Measurements from ENCODE around the gene MGMT.
A peak's percentile ranks its signal among the peaks of the same experiment; 100 is the strongest.

MGMT gene

DNA sequence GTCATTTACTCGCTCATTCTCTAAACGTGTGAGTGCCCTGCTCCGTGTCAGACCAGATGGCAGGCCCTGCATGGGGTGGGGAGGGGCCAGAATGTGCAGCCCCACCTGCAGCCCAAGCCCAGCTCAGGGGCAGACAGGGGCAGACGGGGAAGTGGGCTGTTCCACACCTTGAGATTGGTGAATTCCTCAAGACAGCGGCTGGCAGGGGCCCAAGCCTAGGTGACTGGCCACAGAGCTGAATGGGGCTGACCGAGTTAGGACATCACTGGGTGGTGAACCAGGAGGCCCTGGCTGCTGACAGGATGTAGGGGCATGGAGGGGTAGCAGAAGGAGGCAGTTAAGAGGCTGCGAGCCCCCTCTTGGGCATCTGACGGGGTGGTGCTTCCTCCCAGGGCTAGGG, 79.1 kb downstream of the MGMT start:
- DNase-seq = no peak

DNA sequence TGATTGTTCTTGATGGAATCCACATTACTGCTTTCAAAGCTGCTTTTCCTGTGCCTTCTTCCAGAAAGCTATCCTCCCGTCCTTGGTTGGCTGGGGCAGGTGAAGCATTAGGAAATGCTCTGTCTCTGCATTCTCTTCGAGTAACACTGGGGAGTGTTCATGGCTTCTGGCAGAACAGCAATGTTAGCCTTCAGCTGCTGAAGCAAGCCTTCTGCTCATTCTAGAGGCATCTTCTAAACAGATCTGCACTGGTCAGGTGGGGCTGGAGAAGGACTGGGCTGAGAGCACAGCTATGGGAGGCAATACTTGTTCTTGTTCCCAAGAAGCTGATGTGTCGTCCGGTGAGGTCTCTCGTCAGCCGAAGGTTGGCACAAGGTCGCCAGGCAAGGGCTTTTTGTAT, 80.6 kb downstream of the MGMT start:
- no peak for DNase-seq

DNA sequence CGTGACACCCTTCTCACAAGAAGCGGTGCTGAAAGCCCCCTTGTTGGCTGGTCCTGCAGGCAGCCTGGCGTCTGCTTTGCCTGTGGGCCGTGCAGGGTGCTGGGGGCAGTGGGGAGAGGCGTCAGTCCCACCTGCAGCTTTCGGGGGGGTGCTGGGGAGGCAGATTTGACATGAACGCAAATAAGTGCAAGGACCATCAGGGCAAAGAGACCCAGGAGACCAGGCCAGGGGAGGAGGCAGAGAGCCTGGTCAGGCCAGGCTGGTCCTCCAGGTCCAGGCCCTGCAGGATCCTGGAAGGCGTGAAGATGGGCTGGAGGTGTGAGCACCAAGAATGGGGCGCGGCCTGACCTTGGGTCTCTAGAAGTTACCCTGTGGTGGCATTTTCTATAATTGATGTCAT, 81.6 kb downstream of the MGMT start:
- no peak for DNase-seq

DNA sequence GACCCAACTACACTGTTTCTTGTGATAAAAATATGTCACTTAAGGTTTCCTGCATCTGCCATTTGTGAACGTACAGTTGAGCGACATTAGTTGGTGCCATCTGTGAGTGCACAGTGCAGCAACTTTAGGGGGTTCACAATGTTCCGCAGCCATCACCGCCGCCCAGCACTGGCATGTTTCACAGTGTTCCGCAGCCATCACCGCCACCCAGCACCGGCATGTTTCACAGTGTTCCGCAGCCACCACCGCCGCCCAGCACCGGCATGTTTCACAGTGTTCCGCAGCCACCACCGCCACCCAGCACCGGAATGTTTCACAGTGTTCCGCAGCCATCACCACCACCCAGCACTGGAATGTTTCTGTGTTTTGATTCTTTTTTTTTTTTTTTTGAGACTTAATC, 83.0 kb downstream of the MGMT start:
- no peak for DNase-seq

DNA sequence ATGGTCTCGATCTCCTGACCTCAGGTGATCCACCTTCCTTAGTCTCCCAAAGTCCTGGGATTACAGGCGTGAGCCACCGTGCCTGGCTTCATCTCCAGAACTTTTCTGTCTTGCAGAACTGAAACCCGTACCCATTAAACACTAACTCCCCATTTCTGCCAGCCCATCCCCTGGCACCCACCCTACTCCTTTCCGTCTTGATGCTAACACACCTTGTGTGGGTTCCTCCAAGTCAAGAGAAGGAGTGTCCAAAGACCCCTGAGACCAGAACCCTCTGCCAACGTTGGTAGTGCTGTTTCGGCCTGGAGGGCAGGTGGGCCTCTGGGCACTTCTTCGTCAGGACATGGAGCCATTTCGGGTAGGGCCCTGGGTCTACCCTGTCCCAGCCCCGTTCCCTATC, 83.6 kb downstream of the MGMT start:
- no peak for DNase-seq

DNA sequence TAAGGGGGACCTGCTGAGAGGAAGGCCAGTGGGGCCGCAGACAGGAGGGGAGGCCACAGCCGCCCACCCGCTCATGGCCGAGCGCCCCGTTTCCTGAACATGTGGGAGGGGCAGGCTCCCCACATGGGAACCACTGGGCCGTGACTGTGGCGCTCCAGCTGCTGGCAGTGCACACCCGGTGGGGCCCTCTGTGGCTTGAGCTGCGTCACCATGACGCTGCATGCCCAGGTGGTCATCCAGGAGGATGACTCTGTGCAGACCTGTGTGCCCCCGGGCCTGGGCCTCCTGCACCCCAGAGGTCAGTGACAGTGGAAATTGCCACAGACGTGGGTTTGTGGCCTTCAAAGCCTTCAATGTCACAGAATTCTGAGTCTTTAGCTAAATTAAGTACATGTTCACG, 85.1 kb downstream of the MGMT start:
- no peak for DNase-seq

DNA sequence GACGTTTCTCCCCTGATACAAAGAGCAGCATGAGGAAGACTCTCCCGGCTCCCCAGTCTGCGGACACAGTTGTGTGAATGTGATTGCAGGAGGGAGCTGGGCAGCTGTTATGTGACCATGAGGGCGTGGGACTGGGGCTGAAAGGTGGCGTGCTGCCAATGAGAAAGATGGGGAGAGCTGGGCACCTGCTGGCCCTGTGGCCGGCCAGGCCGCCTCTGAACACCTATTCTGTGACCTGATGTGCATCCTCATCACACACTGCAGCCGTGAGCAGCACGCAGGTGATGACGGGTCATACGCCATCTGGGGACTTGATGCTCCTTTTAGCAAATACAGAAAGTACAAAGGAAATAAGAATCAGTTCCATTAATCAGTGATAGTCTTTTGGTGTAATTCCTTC, 86.9 kb downstream of the MGMT start:
- DNase-seq = no peak

DNA sequence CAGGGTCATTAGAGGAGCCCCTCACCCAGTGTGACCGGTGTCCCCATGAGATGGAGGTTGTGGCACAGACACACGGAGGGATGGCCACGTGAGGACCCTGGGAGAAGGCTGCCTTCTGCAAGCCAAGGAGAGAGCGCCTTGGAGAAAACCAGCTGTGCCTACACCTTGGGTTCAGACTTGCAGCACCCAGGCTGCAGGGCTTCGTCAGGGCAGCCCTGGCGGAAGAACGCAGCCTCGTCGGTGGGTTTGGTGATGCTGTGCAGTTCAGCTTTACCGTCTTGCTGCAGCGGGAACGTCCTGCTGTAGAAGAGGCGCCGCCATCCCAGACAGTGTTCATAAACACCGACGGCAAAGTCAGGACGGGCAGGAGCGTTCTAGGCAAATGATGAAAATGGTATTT, 89.3 kb downstream of the MGMT start:
- DNase-seq = no peak

DNA sequence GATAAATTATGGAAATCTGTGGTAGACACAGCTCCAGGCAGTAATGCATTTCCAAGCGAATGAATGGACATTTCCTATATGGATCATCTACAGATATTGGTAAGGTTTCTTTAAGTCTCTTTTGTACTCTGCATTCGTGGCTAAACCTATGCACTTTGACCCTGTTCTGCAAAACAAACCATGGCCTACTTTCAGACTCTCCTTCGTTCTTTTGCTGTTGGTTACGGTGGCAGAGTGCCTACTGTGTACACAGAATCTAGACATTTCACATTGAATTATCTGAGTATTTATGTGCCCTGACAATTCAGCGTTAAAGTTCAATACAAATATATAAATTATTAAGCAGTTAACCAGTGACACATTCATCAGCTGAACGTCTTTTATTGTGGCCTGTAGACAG, 93.3 kb downstream of the MGMT start:
- DNase-seq = no peak

DNA sequence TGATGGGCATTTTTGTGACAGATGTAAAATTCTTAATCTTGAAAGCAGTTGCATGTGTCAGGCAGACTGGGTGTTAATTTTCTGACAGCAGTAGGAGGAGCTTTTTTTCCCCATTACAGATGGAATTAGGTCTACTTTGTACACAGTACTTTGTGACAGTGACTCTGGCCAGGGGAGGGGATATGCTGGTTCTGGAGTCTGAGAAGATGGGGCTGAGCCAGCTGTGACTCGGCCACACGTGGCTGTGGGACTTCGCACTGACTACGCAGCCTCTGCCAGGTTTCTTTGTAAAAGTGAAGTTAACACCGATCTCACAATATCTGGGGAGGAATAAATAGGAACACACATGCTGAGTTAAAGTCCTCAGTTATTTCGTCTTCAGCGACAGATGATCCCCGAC, 95.4 kb downstream of the MGMT start:
- no peak for DNase-seq

DNA sequence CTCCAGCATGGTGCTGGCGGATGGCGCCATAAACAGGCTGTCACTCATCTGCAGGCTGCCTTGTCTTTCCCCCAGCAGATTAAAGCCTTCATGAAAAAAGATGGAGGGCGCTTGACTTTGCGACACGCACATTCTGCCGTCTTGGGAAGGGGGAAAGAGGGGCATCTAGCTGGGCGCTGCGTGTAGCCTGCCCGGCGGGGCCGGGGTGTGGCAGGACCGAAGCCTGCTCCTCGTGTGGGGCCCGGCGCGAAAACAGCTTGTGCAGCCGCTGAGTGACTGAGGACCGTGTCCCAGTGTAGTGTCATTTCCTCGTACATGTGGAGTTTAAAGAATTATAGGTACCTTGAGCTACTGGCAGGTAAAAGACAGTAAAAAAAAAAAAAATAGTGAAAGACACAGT, 97.9 kb downstream of the MGMT start:
- DNase-seq = no peak

DNA sequence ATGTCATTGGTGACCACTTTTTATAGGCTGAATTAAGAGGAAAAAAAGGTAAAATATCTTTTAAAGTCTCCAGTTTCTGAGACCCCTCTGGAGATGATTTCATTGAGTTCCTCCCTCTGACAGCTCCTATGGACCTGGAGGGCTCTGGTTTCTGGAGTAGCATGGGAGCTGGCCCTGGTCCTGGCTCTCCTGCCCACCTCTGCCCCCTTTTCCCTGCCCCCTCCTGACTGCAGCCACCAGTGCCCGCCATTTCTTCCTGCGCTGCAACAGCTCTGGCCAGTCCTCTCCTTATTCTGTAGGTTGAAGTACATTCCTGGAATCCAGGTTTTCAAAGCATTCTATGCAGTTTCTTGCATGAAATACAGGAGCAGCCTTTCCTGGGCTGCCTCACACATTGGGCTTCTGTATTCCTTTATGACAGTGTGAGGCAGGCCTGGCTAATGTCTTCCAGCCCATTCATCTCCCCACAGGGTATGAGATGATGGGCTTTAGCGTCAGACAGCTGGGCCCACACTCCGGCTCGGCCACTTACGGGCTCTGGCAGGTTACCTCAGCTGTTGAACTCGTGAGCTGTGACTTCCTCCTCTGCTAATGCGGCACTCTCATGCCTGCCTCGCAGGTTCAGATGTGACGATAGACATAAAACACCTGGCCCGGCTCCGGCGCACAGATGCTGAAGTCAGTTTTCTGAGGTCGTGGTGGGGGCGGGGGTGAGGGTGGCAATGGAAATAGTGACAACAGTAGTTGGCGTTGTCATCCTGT, 101.7 kb downstream of the MGMT start:
- no peak for DNase-seq

DNA sequence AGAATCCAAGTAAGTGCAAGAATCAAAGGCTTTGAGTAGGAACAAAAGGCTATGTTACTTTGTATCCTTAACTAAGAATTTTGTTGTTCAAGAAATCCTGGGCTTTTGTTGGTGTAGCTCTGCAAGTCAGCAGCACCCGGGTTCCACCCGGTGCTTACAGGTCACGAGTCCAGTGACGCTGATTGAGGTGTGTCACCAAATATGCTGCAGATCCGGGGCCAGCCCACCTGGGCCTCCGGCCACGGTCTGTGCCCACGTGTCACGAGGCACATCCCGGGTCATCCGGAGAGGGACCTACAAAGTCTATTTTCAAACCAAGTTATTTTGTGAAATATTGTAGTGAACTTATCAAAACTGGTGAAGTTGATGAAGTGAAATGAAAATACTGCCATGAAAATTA, 103.1 kb downstream of the MGMT start:
- no peak for DNase-seq

DNA sequence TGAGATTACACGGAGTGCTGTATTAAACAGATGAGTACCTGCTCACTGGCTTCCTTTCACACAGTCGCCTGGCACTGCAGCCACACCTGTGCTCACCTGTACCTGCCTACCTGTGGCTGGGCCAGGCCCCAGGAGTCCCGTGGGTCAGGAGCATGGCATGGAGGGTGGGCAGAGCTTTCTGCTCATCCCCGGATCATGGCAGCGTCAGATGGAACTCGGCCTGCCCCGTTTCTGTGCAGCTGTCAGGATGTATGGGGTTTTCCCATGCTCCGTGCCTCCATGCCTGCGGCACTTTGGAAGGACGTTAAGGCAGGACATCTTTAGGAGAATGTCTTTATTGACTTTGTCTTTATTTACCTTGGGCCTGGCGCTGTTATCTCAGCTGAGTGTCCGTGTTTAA, 112.2 kb downstream of the MGMT start:
- DNase-seq = no peak

DNA sequence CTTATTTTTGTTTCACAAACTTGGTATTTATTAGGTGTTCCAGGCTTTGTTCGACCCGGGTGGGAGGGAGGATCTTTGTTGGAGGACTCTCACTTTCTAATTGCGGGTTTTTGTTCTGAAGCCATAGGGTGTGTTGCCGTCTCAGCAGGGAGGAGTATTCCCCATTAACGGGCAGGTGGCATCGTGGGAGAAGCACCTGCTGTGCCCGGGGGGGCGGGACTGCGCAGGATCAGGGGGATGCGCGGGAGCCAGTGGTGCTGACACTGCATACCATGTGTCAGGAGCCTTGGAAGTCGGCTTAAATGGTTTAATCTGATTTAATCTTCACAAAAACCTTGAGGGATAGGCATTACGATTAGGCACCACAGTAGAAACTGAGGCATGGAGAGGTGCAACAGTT, 113.0 kb downstream of the MGMT start:
- no peak for DNase-seq

DNA sequence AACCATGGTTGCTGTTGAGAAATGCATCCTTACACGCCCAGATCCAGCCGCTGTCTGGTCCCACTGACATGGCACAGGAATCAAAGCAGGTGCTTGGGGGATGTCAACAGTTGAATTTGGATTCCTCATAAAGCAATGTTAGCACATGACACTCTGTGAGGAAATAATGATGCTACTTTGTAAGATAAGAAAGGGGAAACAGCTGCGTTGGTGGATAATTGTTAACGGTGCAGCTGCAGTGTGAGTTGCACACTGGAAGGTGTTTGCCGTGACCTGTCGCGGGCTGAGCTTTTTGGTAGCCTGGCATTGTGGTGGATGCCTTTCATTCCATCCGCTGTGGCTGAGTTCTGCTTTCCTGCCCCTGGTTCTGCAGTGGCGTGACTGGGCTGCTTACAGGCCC, 113.9 kb downstream of the MGMT start:
- DNase-seq = no peak

DNA sequence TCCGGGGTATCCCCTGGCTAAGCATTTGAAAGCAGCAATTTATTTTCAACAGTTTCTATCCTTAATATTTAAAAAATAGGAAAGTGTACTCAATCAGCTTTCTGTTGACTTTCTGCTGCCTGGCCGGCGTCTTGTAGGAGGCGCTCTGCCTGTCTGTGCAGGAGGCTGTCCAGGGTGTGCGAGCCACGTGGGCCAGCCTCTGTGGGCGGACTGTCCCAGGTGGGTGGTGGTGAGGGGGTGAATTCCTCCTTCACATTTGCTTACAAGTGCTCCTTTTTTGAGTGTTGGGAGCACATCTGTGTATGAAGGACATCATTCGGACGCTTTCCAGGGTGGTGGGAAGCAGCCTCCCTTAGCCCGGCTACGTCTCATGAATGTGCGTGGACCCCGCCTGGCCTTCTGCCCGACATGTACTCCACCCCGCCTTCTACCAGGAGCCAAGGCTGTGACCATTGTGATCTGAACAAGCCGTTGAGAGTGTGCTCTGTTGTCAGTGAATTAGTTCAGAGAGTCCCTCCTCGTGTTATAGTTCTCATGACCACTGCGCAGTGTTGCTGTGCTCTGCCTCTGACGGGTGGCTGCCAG, 114.9 kb downstream of the MGMT start:
- DNase-seq = no peak

DNA sequence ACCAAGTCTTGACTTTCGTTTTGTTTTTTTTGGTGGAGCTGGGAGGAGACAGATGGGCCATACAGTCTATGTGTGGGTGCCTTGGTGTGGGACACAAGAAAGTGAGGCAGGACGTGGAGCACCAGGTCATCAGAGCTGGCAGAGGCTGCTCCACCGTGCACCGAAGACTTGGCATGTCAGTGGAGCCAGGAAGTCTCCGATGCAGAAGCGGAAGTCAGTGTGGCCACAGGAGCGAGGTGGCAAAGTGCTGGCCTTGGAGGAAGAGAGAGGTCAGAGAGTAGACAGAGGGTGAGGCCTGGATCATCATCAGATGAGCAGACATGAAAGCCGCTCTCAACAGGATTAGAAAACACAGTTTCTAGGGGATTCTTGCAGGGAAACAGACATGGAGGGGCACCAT, 116.8 kb downstream of the MGMT start:
- no peak for DNase-seq

DNA sequence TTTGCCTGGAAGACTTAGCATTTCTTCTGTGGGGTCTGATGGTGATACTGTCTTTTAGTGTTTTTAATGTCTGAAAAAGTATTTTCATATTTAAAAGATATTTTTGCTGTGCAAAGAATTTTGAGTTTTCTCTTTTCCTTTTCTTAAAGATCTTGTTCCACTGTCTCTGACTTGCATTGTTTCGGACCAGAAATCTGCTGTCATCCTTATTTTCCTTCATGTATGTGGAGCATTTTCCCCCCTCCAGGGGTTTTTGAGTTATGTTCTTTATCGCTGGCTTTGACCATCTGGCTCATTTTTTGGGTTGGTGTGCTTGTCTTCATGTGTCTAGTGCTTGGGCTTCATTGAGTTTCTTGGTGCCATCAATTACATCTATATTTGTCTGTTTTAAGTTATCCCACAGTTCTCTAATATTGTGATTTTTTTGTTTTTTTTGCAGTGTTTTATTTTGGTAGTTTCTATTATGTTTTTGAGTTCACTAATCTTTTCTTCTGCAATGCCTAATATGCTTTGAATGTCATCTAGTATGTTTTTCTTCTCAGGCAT, 119.9 kb downstream of the MGMT start:
- peak; percentile 8 to 10 for DNase-seq

DNA sequence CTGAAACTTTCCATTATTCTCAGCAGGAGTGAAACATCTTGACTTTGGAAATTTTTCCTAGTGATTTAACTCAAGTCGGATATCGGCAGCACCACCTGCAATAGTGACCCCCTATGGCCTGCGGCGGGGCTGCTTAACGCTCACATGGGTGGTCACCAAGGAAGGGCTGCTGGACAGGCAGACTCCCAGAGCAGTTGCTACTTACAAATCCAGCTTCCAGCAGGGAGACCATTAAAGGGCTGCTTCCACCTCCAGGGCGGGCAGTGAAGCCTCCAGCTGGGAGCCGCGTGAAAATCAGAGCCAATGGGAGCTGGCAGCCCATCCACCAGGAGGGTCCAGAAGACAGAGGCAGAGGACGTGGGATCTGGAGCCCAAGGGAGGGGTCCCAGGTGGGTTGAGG, 122.5 kb downstream of the MGMT start:
- DNase-seq = no peak

DNA sequence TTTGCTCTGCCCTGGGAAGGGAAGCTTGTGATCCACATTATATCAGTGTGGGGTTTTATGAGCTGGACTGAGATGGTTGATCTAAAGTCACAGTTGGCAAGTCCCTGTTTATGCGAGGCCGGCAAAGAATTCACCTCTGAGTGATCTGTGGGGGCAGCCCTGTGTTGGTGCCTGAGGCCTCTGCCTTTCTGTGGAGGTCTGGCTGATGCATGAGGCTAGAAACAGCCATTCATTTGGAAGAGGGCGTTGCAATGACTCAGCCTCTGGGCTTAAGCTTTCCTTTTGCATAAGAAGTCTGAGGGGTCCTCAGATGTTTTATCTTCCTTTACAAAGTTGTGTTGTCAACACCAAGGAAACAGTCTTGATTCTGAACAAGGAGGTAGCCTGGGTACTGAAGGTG, 126.9 kb downstream of the MGMT start:
- no peak for DNase-seq

DNA sequence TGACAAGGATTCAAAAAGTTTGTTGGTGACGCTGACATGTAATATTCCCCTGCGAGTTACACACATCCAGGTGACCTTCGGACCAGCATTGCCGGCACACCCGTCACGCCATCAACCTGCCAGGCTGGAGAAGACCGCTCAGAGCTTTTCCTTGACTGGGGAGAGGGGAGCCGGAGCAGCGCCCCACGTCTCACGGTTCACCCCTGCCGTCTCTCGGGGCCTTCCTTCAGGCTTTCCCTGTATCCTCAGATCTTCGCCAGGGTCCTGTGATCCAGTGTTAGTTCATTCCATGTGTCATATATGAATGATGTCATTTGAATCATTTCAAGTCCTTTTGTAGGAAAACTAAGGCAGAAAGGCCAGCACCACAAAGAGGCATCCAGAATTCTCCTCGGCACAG, 127.8 kb downstream of the MGMT start:
- no peak for DNase-seq

DNA sequence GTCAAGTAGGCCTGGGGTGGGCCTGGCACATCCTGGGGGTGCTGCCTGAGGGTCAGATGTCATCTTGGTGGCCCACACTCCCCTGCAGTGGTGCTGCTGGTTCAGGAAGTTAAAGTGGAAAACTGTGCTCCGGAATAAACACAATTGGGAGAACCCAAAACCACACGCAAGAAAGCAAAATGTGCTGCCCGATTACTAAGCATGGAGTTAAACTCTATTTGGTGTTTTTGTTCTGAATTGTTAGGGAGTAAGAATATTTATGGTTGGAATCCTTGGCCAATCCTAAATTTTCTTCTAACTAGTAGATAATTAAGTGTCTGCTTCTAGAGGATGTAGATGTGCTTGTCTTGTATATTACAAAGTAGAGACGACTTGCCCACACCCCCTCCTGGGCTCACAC, 131.4 kb downstream of the MGMT start:
- DNase-seq = no peak

DNA sequence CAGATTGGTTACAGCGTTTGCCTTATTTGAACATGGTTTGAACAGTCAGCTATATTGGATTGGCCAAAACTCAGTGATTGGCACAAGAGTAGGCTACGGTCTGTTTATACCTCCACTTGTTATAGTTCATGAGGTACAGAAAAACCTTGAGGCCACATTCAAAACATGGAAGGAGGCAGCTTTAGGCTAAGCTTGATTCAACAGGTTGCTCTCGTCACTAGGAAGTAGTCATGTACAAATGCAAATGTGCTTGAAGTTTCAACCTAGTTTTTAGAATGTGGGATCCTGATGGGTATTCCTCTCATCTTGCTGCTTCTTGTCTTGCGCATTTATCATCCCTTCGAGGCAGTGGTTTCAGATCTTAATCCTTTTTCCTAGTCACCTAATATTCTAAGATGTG, 132.1 kb downstream of the MGMT start:
- no peak for DNase-seq

DNA sequence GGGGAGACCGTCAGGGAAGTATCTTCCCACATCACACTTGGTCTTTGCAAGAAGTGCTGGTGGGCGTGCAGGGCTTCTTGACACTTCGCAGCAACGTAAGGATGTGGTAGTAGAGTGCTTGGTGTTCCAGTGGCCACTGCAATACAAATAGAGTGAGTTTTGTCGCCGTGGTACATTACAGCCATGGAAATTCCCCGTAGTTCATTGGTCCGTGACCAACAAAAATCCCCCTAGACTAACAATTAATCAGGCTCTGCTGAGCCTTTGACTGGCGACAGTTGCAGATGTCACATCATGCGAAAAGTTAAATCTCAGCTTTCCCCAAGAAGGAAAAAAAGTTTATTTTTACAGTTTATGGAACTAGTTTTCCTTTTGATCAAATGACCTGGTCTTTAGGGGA, 134.7 kb downstream of the MGMT start:
- DNase-seq = no peak
